ENCODE data around the gene KRT78. TPM values are rescaled to one million over a fixed set of nuclear protein-coding genes. Genes with fewer than 3 reads are reported as not detected.

KRT78 gene
- total RNA-seq, 1 experiment from 2014 or later, result not detected

- no peaks in the 10 kb centered on the region for H3K4me1 Mint-ChIP-seq
- POLR2A ChIA-PET, result no interaction called here
These were observed 42.2 kb upstream of the KRT78 start for GRCh38 chr12:52891044-52891443.

DNA sequence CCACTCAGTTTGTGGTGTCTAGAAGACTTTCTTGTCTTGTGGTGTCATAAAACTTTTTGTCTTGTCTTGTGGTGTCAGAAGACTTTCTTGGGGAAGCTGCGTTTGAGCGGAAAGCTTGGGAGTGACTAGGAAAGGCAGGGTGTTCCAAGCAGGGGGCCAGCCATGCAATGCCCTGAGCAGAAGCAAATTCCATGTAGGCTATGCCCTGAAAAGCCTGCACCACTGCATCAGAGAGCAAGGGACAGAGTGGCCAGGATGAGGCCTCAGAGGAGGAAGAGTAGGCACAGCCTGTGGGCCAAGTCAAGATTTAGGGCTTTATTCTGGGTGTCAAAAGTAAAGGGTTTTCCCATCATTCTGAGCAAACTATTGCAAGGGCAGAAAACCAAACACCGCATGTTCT lies 41.6 kb upstream of the KRT78 start:
- Mint-ChIP-seq H3K36me3 (no peaks in the 10 kb centered on the region), H3K27ac (peak overlapping the region; percentile 2; the same call in 1 of the 2 replicates), H3K27me3 (ENCODE audit: low read depth) (no peaks in the 10 kb centered on the region), H3K4me1 (no peaks in the 10 kb centered on the region), H3K4me3 (no peak overlapping the region), H3K9me3 (peaks cover 4% of the 10 kb centered on the region)
- ATAC-seq (no peak; the same call in 1 of the 2 replicates), DNase-seq (ENCODE audit: low spot score) (no peak)
- POLR2A ChIA-PET, result interaction anchor here (0.6 kb wide), 1 partner anchor 53 kb away, joined by 3 read pairs; no protein-coding TSS in a partner anchor
- CTCF ChIA-PET, result interaction anchor here (1.0 to 3.8 kb wide), 2 partner anchors 90 to 495 kb away, joined by 3 to 33 read pairs; no protein-coding TSS in a partner anchor
- no peak for TF ChIP-seq ZNF425 (CRISPR knock-in tag; conservative IDR thresholded peaks at IDR 0.05)
- no peak for TF ChIP-seq MXD4 (CRISPR knock-in tag; IDR thresholded peaks at IDR 0.05; ENCODE audit: borderline replicate concordance)
- TF ChIP-seq NR3C1 (CRISPR knock-in tag; conservative IDR thresholded peaks at IDR 0.05; ENCODE audit: low read depth), result no peak
- no peak for TF ChIP-seq AFF4 (CRISPR knock-in tag; IDR thresholded peaks at IDR 0.05; ENCODE audit: borderline replicate concordance)
- no peak for TF ChIP-seq ZNF317 (CRISPR knock-in tag; IDR thresholded peaks at IDR 0.05; ENCODE audit: borderline replicate concordance, low read depth)

More at GRCh38 chr12:52891044-52891443, 42.2 kb upstream of the KRT78 start:
- H3K36me3 Mint-ChIP-seq, result no peaks in the 10 kb centered on the region
- H3K9me3 Mint-ChIP-seq, result peaks cover 4% of the 10 kb centered on the region
- CTCF ChIA-PET, result no interaction called here
- no peak overlapping the region for H3K4me3 Mint-ChIP-seq
- DNase-seq (ENCODE audit: low spot score), result no peak
- TF ChIP-seq IRF2 (CRISPR knock-in tag; IDR thresholded peaks at IDR 0.05; ENCODE audit: borderline replicate concordance, low read depth) (no peak), E2F4 (CRISPR knock-in tag; IDR thresholded peaks at IDR 0.05; ENCODE audit: borderline replicate concordance, low read depth) (no peak), ZNF416 (CRISPR knock-in tag; IDR thresholded peaks at IDR 0.05) (no peak), SMAD4 (CRISPR knock-in tag; IDR thresholded peaks at IDR 0.05) (no peak), NFE2L1 (CRISPR knock-in tag; IDR thresholded peaks at IDR 0.05) (no peak), GABPB1 (CRISPR knock-in tag; IDR thresholded peaks at IDR 0.05) (no peak), ZNF423 (CRISPR knock-in tag; IDR thresholded peaks at IDR 0.05) (no peak), USF1 (CRISPR knock-in tag; IDR thresholded peaks at IDR 0.05) (no peak), OVOL2 (CRISPR knock-in tag; IDR thresholded peaks at IDR 0.05; ENCODE audit: borderline replicate concordance) (no peak)
- TF ChIP-seq, protein P1, sequence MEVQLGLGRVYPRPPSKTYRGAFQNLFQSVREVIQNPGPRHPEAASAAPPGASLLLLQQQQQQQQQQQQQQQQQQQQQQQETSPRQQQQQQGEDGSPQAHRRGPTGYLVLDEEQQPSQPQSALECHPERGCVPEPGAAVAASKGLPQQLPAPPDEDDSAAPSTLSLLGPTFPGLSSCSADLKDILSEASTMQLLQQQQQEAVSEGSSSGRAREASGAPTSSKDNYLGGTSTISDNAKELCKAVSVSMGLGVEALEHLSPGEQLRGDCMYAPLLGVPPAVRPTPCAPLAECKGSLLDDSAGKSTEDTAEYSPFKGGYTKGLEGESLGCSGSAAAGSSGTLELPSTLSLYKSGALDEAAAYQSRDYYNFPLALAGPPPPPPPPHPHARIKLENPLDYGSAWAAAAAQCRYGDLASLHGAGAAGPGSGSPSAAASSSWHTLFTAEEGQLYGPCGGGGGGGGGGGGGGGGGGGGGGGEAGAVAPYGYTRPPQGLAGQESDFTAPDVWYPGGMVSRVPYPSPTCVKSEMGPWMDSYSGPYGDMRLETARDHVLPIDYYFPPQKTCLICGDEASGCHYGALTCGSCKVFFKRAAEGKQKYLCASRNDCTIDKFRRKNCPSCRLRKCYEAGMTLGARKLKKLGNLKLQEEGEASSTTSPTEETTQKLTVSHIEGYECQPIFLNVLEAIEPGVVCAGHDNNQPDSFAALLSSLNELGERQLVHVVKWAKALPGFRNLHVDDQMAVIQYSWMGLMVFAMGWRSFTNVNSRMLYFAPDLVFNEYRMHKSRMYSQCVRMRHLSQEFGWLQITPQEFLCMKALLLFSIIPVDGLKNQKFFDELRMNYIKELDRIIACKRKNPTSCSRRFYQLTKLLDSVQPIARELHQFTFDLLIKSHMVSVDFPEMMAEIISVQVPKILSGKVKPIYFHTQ (CRISPR knock-in tag; IDR thresholded peaks at IDR 0.05), result no peak
- TF ChIP-seq, protein P2, sequence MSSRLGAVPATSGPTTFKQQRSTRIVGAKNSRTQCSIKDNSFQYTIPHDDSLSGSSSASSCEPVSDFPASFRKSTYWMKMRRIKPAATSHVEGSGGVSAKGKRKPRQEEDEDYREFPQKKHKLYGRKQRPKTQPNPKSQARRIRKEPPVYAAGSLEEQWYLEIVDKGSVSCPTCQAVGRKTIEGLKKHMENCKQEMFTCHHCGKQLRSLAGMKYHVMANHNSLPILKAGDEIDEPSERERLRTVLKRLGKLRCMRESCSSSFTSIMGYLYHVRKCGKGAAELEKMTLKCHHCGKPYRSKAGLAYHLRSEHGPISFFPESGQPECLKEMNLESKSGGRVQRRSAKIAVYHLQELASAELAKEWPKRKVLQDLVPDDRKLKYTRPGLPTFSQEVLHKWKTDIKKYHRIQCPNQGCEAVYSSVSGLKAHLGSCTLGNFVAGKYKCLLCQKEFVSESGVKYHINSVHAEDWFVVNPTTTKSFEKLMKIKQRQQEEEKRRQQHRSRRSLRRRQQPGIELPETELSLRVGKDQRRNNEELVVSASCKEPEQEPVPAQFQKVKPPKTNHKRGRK (CRISPR knock-in tag; IDR thresholded peaks at IDR 0.05; ENCODE audit: borderline replicate concordance), result no peak
- TF ChIP-seq, protein P3, sequence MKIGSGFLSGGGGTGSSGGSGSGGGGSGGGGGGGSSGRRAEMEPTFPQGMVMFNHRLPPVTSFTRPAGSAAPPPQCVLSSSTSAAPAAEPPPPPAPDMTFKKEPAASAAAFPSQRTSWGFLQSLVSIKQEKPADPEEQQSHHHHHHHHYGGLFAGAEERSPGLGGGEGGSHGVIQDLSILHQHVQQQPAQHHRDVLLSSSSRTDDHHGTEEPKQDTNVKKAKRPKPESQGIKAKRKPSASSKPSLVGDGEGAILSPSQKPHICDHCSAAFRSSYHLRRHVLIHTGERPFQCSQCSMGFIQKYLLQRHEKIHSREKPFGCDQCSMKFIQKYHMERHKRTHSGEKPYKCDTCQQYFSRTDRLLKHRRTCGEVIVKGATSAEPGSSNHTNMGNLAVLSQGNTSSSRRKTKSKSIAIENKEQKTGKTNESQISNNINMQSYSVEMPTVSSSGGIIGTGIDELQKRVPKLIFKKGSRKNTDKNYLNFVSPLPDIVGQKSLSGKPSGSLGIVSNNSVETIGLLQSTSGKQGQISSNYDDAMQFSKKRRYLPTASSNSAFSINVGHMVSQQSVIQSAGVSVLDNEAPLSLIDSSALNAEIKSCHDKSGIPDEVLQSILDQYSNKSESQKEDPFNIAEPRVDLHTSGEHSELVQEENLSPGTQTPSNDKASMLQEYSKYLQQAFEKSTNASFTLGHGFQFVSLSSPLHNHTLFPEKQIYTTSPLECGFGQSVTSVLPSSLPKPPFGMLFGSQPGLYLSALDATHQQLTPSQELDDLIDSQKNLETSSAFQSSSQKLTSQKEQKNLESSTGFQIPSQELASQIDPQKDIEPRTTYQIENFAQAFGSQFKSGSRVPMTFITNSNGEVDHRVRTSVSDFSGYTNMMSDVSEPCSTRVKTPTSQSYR (CRISPR knock-in tag; IDR thresholded peaks at IDR 0.05), result no peak
- ATAC-seq, result no peak
- no peak overlapping the region for H3K27ac Mint-ChIP-seq
- H3K27me3 Mint-ChIP-seq (ENCODE audit: low read depth), result no peaks in the 10 kb centered on the region

Data from WTC11 (cell line).